HEK293 (cell line): ENCODE data around the gene KCNJ6.

ENCODE experiments used
- CTCF ChIA-PET: fragments of 350-600 bp; formaldehyde crosslinking; extraction: SDS; loops from one replicate; lab custom pipeline; 2021; ENCODE audit warnings: antibody characterized with exemption; lab: Yijun Ruan, JAX
- POLR2A ChIA-PET: fragments of 300-600 bp; formaldehyde crosslinking; extraction: SDS; loops from one replicate; lab custom pipeline; 2020; ENCODE audit warnings: antibody characterized with exemption, inconsistent platforms; lab: Yijun Ruan, JAX
- H3K27ac ChIP-seq: fragments of 200-500 bp; sonication (Bioruptor generic); 2 replicates; pipeline ENCODE4 v1.5.1; 2014; ENCODE audit warnings: low read depth, low read length, control low read depth, inconsistent platforms; ENCODE audit errors: extremely low read depth
- H3K36me3 ChIP-seq, 2 experiments: fragments of 200-500 bp in 1 of 2; sonication (Bioruptor generic) in 1 of 2; 1 replicate in 1 of 2; 2 replicates in 1 of 2; pipeline ENCODE4 v1.5.1; 2014 to 2017; ENCODE audit warnings: inconsistent platforms in 2 of 2, low read length in 2 of 2; ENCODE audit not compliant: control insufficient read depth in 2 of 2, insufficient read depth in 1 of 2
- H3K4me1 ChIP-seq: fragments of 200-500 bp; sonication (Bioruptor generic); 2 replicates; pipeline ENCODE4 v1.5.1; 2014; ENCODE audit warnings: mild to moderate bottlenecking, low read length, inconsistent platforms; ENCODE audit not compliant: control insufficient read depth, insufficient read depth
- H3K4me3 ChIP-seq: 2 replicates; pipeline ENCODE4 v1.5.1; 2011; ENCODE audit warnings: low read depth, mild to moderate bottlenecking, control low read depth, low read length, moderate library complexity
- H3K9me3 ChIP-seq: fragments of 200-500 bp; sonication (Bioruptor generic); 2 replicates; pipeline ENCODE4 v1.5.1; 2014; ENCODE audit warnings: low read depth, low read length, inconsistent platforms; ENCODE audit not compliant: control insufficient read depth, insufficient read depth
- BCL11A ChIP-seq: fragments of 450-650 bp; formaldehyde crosslinking; IDR thresholded peaks from 2 replicates; pipeline ENCODE4 v1.5.1; 2016; ENCODE audit warnings: low read depth, missing biosample characterization, missing genetic modification characterization
- EGR2 ChIP-seq: fragments of 450-650 bp; formaldehyde crosslinking; IDR thresholded peaks from 2 replicates; pipeline ENCODE4 v1.5.1; 2016; ENCODE audit warnings: low read depth, missing biosample characterization, missing genetic modification characterization
- KLF10 ChIP-seq: fragments of 450-650 bp; IDR thresholded peaks from 2 replicates; pipeline ENCODE4 v1.5.1; 2018; ENCODE audit warnings: missing biosample characterization, mild to moderate bottlenecking, missing genetic modification characterization
- SP7 ChIP-seq: fragments of 450-650 bp; formaldehyde crosslinking; IDR thresholded peaks from 2 replicates; pipeline ENCODE4 v1.5.1; 2016; ENCODE audit warnings: missing biosample characterization, missing genetic modification characterization
- ZBTB48 ChIP-seq: fragments of 450-650 bp; formaldehyde crosslinking; IDR thresholded peaks from 2 replicates; pipeline ENCODE4 v1.5.1; 2016; ENCODE audit warnings: missing biosample characterization, missing genetic modification characterization
- ZFP3 ChIP-seq: fragments of 450-650 bp; formaldehyde crosslinking; IDR thresholded peaks from 2 replicates; pipeline ENCODE4 v1.5.1; 2016; ENCODE audit warnings: low read depth, missing biosample characterization, missing genetic modification characterization
- ZNF112 ChIP-seq: fragments of 450-650 bp; formaldehyde crosslinking; IDR thresholded peaks from 2 replicates; pipeline ENCODE4 v1.5.0; 2017; ENCODE audit warnings: missing biosample characterization, missing genetic modification characterization
- ZNF16 ChIP-seq: fragments of 450-650 bp; formaldehyde crosslinking; IDR thresholded peaks from 2 replicates; pipeline ENCODE4 v1.5.1; 2016; ENCODE audit warnings: low read depth, missing biosample characterization, missing genetic modification characterization
- ZNF169 ChIP-seq: fragments of 450-650 bp; formaldehyde crosslinking; IDR thresholded peaks from 2 replicates; pipeline ENCODE4 v1.5.1; 2016; ENCODE audit warnings: missing biosample characterization, missing genetic modification characterization
- ZNF19 ChIP-seq: fragments of 450-650 bp; formaldehyde crosslinking; IDR thresholded peaks from 2 replicates; pipeline ENCODE4; 2016; ENCODE audit warnings: missing biosample characterization, missing genetic modification characterization, low read depth
- ZNF223 ChIP-seq: fragments of 450-650 bp; formaldehyde crosslinking; IDR thresholded peaks from 2 replicates; pipeline ENCODE4 v1.5.1; 2016; ENCODE audit warnings: missing biosample characterization, missing genetic modification characterization
- ZNF23 ChIP-seq: fragments of 450-650 bp; formaldehyde crosslinking; IDR thresholded peaks from 2 replicates; pipeline ENCODE4 v1.5.1; 2016; ENCODE audit warnings: missing biosample characterization, missing genetic modification characterization, borderline replicate concordance
- ZNF311 ChIP-seq: fragments of 450-650 bp; formaldehyde crosslinking; IDR thresholded peaks from 2 replicates; pipeline ENCODE4 v1.5.1; 2017; ENCODE audit warnings: missing biosample characterization, missing genetic modification characterization, borderline replicate concordance
- ZNF433 ChIP-seq: fragments of 450-650 bp; formaldehyde crosslinking; IDR thresholded peaks from 2 replicates; pipeline ENCODE4 v1.5.1; 2016; ENCODE audit warnings: missing biosample characterization, missing genetic modification characterization, low read depth
- ZNF521 ChIP-seq: fragments of 450-650 bp; formaldehyde crosslinking; IDR thresholded peaks from 2 replicates; pipeline ENCODE4 v1.5.1; 2017; ENCODE audit warnings: missing biosample characterization, mild to moderate bottlenecking, missing genetic modification characterization
- ZNF548 ChIP-seq: fragments of 450-650 bp; formaldehyde crosslinking; IDR thresholded peaks from 2 replicates; pipeline ENCODE4 v1.5.1; 2016; ENCODE audit warnings: missing biosample characterization, missing genetic modification characterization
- ZNF560 ChIP-seq: fragments of 450-650 bp; formaldehyde crosslinking; IDR thresholded peaks from 2 replicates; pipeline ENCODE4 v1.5.1; 2017; ENCODE audit warnings: missing biosample characterization, missing genetic modification characterization, borderline replicate concordance
- ZNF571 ChIP-seq: fragments of 450-650 bp; formaldehyde crosslinking; IDR thresholded peaks from 2 replicates; pipeline ENCODE4 v1.5.0; 2017; ENCODE audit warnings: missing biosample characterization, missing genetic modification characterization
- ZNF585B ChIP-seq: fragments of 450-650 bp; formaldehyde crosslinking; IDR thresholded peaks from 2 replicates; pipeline ENCODE4 v1.5.1; 2016; ENCODE audit warnings: missing biosample characterization, missing genetic modification characterization
- ZNF600 ChIP-seq: fragments of 450-650 bp; formaldehyde crosslinking; IDR thresholded peaks from 2 replicates; pipeline ENCODE4 v1.5.1; 2016; ENCODE audit warnings: missing biosample characterization, missing genetic modification characterization
- ZNF785 ChIP-seq: fragments of 450-650 bp; formaldehyde crosslinking; IDR thresholded peaks from 2 replicates; pipeline ENCODE4 v1.5.1; 2016; ENCODE audit warnings: missing biosample characterization, missing genetic modification characterization
- ZNF792 ChIP-seq: fragments of 450-650 bp; formaldehyde crosslinking; IDR thresholded peaks from 2 replicates; pipeline ENCODE4 v1.5.1; 2016; ENCODE audit warnings: missing biosample characterization, missing genetic modification characterization
- TF ChIP-seq, protein P1 (sequence below): fragments of 450-650 bp; formaldehyde crosslinking; IDR thresholded peaks from 2 replicates; pipeline ENCODE4 v1.5.1; 2016; ENCODE audit warnings: missing biosample characterization, missing genetic modification characterization
- TF ChIP-seq, protein P2 (sequence below): fragments of 450-650 bp; formaldehyde crosslinking; IDR thresholded peaks from 2 replicates; pipeline ENCODE4 v1.5.1; 2016; ENCODE audit warnings: missing biosample characterization, missing genetic modification characterization
- TF ChIP-seq, protein P3 (sequence below): fragments of 450-650 bp; formaldehyde crosslinking; IDR thresholded peaks from 2 replicates; pipeline ENCODE4 v1.5.1; 2016; ENCODE audit warnings: missing biosample characterization, missing genetic modification characterization

The KCNJ6 gene

DNA sequence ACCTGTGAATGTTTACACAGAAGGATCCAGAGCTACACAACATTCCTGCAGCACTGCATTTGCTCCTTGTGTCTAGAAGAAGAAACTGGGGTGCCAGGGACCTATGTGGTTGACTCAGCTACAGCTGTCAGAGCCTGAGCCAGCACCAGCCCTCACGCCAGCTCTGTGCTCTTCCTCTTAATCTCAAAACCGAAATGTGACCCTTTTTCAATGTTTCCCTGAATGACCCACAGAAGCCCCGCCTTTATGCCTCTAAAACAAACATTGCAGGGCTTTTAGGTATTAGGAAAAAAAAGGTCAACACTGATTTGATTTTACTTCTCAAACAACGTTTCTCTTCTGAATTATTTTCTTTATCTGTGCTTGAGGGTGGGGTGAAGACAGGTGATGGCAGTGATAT lies 289.2 kb downstream of the KCNJ6 start (continued):
- no peak for TF ChIP-seq KLF10 (tag by site-specific recombination)
- TF ChIP-seq ZNF311, result no peak
- no peak for TF ChIP-seq ZNF785 (tag by site-specific recombination)
- no peak for TF ChIP-seq ZNF16 (tag by site-specific recombination)
- no peak for TF ChIP-seq SP7 (tag by site-specific recombination)
- no peak for TF ChIP-seq EGR2 (tag by site-specific recombination)
- no peak for TF ChIP-seq ZNF521
- TF ChIP-seq, protein P1, sequence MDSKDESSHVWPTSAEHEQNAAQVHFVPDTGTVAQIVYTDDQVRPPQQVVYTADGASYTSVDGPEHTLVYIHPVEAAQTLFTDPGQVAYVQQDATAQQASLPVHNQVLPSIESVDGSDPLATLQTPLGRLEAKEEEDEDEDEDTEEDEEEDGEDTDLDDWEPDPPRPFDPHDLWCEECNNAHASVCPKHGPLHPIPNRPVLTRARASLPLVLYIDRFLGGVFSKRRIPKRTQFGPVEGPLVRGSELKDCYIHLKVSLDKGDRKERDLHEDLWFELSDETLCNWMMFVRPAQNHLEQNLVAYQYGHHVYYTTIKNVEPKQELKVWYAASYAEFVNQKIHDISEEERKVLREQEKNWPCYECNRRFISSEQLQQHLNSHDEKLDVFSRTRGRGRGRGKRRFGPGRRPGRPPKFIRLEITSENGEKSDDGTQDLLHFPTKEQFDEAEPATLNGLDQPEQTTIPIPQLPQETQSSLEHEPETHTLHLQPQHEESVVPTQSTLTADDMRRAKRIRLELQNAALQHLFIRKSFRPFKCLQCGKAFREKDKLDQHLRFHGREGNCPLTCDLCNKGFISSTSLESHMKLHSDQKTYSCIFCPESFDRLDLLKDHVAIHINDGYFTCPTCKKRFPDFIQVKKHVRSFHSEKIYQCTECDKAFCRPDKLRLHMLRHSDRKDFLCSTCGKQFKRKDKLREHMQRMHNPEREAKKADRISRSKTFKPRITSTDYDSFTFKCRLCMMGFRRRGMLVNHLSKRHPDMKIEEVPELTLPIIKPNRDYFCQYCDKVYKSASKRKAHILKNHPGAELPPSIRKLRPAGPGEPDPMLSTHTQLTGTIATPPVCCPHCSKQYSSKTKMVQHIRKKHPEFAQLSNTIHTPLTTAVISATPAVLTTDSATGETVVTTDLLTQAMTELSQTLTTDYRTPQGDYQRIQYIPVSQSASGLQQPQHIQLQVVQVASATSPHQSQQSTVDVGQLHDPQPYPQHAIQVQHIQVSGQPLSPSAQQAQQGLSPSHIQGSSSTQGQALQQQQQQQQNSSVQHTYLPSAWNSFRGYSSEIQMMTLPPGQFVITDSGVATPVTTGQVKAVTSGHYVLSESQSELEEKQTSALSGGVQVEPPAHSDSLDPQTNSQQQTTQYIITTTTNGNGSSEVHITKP (tag by site-specific recombination), result no peak
- TF ChIP-seq ZNF169, result no peak
- TF ChIP-seq, protein P2, sequence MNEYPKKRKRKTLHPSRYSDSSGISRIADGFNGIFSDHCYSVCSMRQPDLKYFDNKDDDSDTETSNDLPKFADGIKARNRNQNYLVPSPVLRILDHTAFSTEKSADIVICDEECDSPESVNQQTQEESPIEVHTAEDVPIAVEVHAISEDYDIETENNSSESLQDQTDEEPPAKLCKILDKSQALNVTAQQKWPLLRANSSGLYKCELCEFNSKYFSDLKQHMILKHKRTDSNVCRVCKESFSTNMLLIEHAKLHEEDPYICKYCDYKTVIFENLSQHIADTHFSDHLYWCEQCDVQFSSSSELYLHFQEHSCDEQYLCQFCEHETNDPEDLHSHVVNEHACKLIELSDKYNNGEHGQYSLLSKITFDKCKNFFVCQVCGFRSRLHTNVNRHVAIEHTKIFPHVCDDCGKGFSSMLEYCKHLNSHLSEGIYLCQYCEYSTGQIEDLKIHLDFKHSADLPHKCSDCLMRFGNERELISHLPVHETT, result no peak
- no peak for TF ChIP-seq ZBTB48 (tag by site-specific recombination)
- no peak for TF ChIP-seq ZNF585B
- no peak for TF ChIP-seq ZNF600 (tag by site-specific recombination)
- TF ChIP-seq, protein P3, sequence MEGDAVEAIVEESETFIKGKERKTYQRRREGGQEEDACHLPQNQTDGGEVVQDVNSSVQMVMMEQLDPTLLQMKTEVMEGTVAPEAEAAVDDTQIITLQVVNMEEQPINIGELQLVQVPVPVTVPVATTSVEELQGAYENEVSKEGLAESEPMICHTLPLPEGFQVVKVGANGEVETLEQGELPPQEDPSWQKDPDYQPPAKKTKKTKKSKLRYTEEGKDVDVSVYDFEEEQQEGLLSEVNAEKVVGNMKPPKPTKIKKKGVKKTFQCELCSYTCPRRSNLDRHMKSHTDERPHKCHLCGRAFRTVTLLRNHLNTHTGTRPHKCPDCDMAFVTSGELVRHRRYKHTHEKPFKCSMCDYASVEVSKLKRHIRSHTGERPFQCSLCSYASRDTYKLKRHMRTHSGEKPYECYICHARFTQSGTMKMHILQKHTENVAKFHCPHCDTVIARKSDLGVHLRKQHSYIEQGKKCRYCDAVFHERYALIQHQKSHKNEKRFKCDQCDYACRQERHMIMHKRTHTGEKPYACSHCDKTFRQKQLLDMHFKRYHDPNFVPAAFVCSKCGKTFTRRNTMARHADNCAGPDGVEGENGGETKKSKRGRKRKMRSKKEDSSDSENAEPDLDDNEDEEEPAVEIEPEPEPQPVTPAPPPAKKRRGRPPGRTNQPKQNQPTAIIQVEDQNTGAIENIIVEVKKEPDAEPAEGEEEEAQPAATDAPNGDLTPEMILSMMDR, result no peak
- no peak for TF ChIP-seq ZNF112 (tag by site-specific recombination)
- no peak for TF ChIP-seq ZFP3

DNA sequence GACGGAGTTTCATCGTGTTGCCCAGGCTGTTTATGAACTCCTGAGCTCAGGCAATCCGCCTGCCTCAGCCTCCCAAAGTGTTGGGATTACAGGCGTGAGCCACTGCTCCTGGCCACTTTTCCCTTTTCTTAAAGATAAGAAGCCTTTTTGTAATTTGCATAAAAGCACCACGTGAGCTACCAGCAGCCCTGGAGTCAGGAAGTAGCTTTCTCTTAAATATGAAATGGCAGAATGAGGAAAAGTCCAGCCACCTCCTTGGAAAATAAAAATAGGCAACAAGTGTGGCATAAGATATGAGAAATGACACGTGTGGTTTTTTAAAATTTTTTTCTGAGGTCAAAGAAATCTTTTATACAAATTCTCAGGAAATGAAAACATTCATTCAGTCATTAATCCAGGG lies 289.9 kb downstream of the KCNJ6 start:
- TF ChIP-seq ZNF792 (no peak), ZNF23 (tag by site-specific recombination) (no peak), ZNF548 (tag by site-specific recombination) (no peak), BCL11A (tag by site-specific recombination) (no peak), ZNF560 (tag by site-specific recombination) (no peak), ZNF571 (no peak), ZNF169 (no peak), ZNF223 (tag by site-specific recombination) (no peak), ZNF433 (tag by site-specific recombination) (no peak), ZNF19 (tag by site-specific recombination) (no peak)
- TF ChIP-seq, protein P1 (tag by site-specific recombination), result no peak
- Histone ChIP-seq H3K27ac (no peak overlapping the region), H3K4me3 (no peak overlapping the region), H3K36me3 (no peaks in the 10 kb centered on the region), H3K9me3 (no peaks in the 10 kb centered on the region), H3K4me1 (no peaks in the 10 kb centered on the region)
- POLR2A ChIA-PET, result interaction anchor here (0.8 kb wide), 1 partner anchor 10 kb away, joined by 6 read pairs; no protein-coding TSS in a partner anchor
- CTCF ChIA-PET, result interaction anchor here (2.0 kb wide), 1 partner anchor 17 kb away, joined by 7 read pairs; no protein-coding TSS in a partner anchor
